Measurements from ENCODE around the gene RBM47. TPM values are rescaled to one million over a fixed set of nuclear protein-coding genes. Genes with fewer than 3 reads are reported as not detected.

RBM47 gene
- total RNA-seq, 1 donor from 2014 or later: 0.11 TPM

- peaks cover 10% of the 10 kb centered on the region for H3K27me3 Mint-ChIP-seq (ENCODE audit: unreplicated experiment)
- no peak overlapping the region for H3K27ac Mint-ChIP-seq (ENCODE audit: unreplicated experiment)
- no peaks in the 10 kb centered on the region for H3K9me3 Mint-ChIP-seq (ENCODE audit: unreplicated experiment)
- peaks cover 5% of the 10 kb centered on the region for H3K4me1 Mint-ChIP-seq (ENCODE audit: unreplicated experiment)
- no peaks in the 10 kb centered on the region for H3K36me3 Mint-ChIP-seq (ENCODE audit: unreplicated experiment)
- DNase-seq (ENCODE audit: extremely low spot score, unreplicated experiment): no peak
- TF ChIP-seq CTCF (IDR thresholded peaks at IDR 0.05): no peak
- H3K4me3 Mint-ChIP-seq (ENCODE audit: unreplicated experiment): no peak overlapping the region
Observed at GRCh38 chr4:40581254-40582140, 48.2 kb downstream of the RBM47 start.

- H3K4me3 Mint-ChIP-seq (ENCODE audit: unreplicated experiment): no peak overlapping the region
- H3K4me1 Mint-ChIP-seq (ENCODE audit: unreplicated experiment): peaks cover 5% of the 10 kb centered on the region
- H3K27ac Mint-ChIP-seq (ENCODE audit: unreplicated experiment): no peak overlapping the region
- peaks cover 8% of the 10 kb centered on the region for H3K27me3 Mint-ChIP-seq (ENCODE audit: unreplicated experiment)
- no peak for TF ChIP-seq CTCF (IDR thresholded peaks at IDR 0.05)
- no peak for DNase-seq (ENCODE audit: extremely low spot score, unreplicated experiment)
- H3K9me3 Mint-ChIP-seq (ENCODE audit: unreplicated experiment): no peaks in the 10 kb centered on the region
- no peaks in the 10 kb centered on the region for H3K36me3 Mint-ChIP-seq (ENCODE audit: unreplicated experiment)
Observed at GRCh38 chr4:40579983-40580382, 49.7 kb downstream of the RBM47 start.

GRCh38 chr4:40577588-40578253, 51.9 kb downstream of the RBM47 start:
- no peak for DNase-seq (ENCODE audit: extremely low spot score, unreplicated experiment)
- Mint-ChIP-seq H3K4me3 (ENCODE audit: unreplicated experiment) (no peak overlapping the region), H3K9me3 (ENCODE audit: unreplicated experiment) (no peaks in the 10 kb centered on the region), H3K27ac (ENCODE audit: unreplicated experiment) (no peak overlapping the region), H3K36me3 (ENCODE audit: unreplicated experiment) (no peaks in the 10 kb centered on the region), H3K4me1 (ENCODE audit: unreplicated experiment) (peaks cover 5% of the 10 kb centered on the region), H3K27me3 (ENCODE audit: unreplicated experiment) (peaks cover 12% of the 10 kb centered on the region)
- TF ChIP-seq CTCF (IDR thresholded peaks at IDR 0.05): no peak

GRCh38 chr4:40576651-40577480, 52.8 kb downstream of the RBM47 start:
- no peak overlapping the region for H3K4me3 Mint-ChIP-seq (ENCODE audit: unreplicated experiment)
- H3K27ac Mint-ChIP-seq (ENCODE audit: unreplicated experiment): peak overlapping the region; percentile 7
- no peak for TF ChIP-seq CTCF (IDR thresholded peaks at IDR 0.05)
- no peak for DNase-seq (ENCODE audit: extremely low spot score, unreplicated experiment)
- H3K27me3 Mint-ChIP-seq (ENCODE audit: unreplicated experiment): peaks cover 11% of the 10 kb centered on the region
- H3K4me1 Mint-ChIP-seq (ENCODE audit: unreplicated experiment): peaks cover 5% of the 10 kb centered on the region
- no peaks in the 10 kb centered on the region for H3K9me3 Mint-ChIP-seq (ENCODE audit: unreplicated experiment)
- no peaks in the 10 kb centered on the region for H3K36me3 Mint-ChIP-seq (ENCODE audit: unreplicated experiment)

Data from osteocyte (in vitro differentiated cells).